Upper lobe of right lung (tissue), 1 donor: Measurements from ENCODE around the gene CDR2L. TPM values are rescaled to one million over a fixed set of nuclear protein-coding genes. Genes with fewer than 3 reads are reported as not detected.

Experiments
- ATAC-seq: fragments of 200-7000 bp; cut with Tn5 transposase; one replicate; pipeline ENCODE4 v1.9.1; 2020; ENCODE audit warnings: mild to moderate bottlenecking, moderate library complexity
- DNase-seq: peaks from one replicate; pipeline ENCODE4 v3.0.0-alpha.2; 2020
- H3K27ac ChIP-seq: fragments of 200-600 bp; one replicate; pipeline ENCODE4 v1.8.0; 2022
- H3K27me3 ChIP-seq: fragments of 200-600 bp; one replicate; pipeline ENCODE4 v1.8.0; 2022; ENCODE audit warnings: mild to moderate bottlenecking
- H3K36me3 ChIP-seq: fragments of 200-600 bp; one replicate; pipeline ENCODE4 v1.8.0; 2022
- H3K4me1 ChIP-seq: fragments of 200-600 bp; one replicate; pipeline ENCODE4 v1.8.0; 2022
- H3K4me3 ChIP-seq: fragments of 200-600 bp; one replicate; pipeline ENCODE4 v1.8.0; 2022; ENCODE audit warnings: mild to moderate bottlenecking
- H3K9me3 ChIP-seq: fragments of 200-600 bp; one replicate; pipeline ENCODE4 v1.8.0; 2022
- intact Hi-C: fragments of 100-400 bp; cut with DNase I; formaldehyde crosslinking; loops from one replicate; pipeline ENCODE4 v1.11.0; 2022
- total RNA-seq: library from RNA; stranded (reverse); fragmentation: NEBNext Ultra II Directional; extraction: Animal tissue kit (Norgen Biotek cat#: 25700); gene quantifications from one replicate; pipeline ENCODE4 v1.2.1, GENCODE V29; 2021
- TF ChIP-seq, protein P1 (sequence below): fragments of 200-600 bp; IDR thresholded peaks from one replicate; pipeline ENCODE4 v1.8.0; 2022; ENCODE audit warnings: antibody characterized with exemption
- donor health status: DM: no; HTN: yes; CAD: no; lungs with severe emphysema.

CDR2L gene
- total RNA-seq, 1 donor from 2014 or later = 21.8 TPM

- H3K4me3 ChIP-seq = no peak overlapping the region
- peaks cover 4% of the 10 kb centered on the region for H3K4me1 ChIP-seq
- H3K9me3 ChIP-seq = no peaks in the 10 kb centered on the region
- DNase-seq = peak; percentile 89
- H3K36me3 ChIP-seq = no peaks in the 10 kb centered on the region
- TF ChIP-seq, protein P1, sequence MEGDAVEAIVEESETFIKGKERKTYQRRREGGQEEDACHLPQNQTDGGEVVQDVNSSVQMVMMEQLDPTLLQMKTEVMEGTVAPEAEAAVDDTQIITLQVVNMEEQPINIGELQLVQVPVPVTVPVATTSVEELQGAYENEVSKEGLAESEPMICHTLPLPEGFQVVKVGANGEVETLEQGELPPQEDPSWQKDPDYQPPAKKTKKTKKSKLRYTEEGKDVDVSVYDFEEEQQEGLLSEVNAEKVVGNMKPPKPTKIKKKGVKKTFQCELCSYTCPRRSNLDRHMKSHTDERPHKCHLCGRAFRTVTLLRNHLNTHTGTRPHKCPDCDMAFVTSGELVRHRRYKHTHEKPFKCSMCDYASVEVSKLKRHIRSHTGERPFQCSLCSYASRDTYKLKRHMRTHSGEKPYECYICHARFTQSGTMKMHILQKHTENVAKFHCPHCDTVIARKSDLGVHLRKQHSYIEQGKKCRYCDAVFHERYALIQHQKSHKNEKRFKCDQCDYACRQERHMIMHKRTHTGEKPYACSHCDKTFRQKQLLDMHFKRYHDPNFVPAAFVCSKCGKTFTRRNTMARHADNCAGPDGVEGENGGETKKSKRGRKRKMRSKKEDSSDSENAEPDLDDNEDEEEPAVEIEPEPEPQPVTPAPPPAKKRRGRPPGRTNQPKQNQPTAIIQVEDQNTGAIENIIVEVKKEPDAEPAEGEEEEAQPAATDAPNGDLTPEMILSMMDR = peak; percentile 85
- H3K27me3 ChIP-seq = no peaks in the 10 kb centered on the region
- peak; percentile 85 for ATAC-seq
- H3K27ac ChIP-seq = no peak overlapping the region
- intact Hi-C loops = loop anchor here (10.0 kb wide), 1 partner anchor 53 kb away; the partner anchor contains the start of gene MRPL58
Measured at GRCh38 chr17:74961657-74962350, 25.6 kb upstream of the CDR2L start.

- TF ChIP-seq, protein P1 = no peak
- Histone ChIP-seq H3K27ac (no peak overlapping the region), H3K9me3 (no peaks in the 10 kb centered on the region), H3K27me3 (no peaks in the 10 kb centered on the region), H3K4me3 (no peak overlapping the region), H3K36me3 (no peaks in the 10 kb centered on the region), H3K4me1 (peaks cover 4% of the 10 kb centered on the region)
- no peak for DNase-seq
- intact Hi-C loops = loop anchor here (10.0 kb wide), 1 partner anchor 52 kb away; the partner anchor contains the start of gene MRPL58
- no peak for ATAC-seq
Measured at GRCh38 chr17:74962622-74963394, 24.6 kb upstream of the CDR2L start.

DNA sequence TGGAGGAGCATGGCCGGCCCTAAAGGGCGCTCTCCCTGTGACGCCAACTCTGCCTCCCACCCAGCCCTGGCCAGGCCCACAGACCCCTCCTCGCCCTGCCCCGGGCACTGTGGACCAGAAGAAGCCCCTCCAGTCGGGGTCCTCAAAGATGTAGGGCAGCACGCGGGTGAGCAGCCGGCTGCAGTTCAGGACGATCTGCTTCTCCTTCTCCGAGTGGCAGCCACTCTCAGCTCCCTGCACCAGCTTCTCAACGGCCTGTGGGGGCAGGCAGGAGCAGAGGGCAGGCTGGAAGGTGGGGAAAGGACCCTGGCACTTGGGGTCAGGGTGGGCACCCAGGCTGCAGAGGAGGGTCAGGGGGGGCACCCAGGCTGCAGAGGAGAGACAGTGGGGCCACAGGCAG lies 23.8 kb upstream of the CDR2L start:
- ATAC-seq (no peak), DNase-seq (no peak)
- TF ChIP-seq, protein P1 = no peak
- no peak overlapping the region for H3K27ac ChIP-seq
- H3K4me1 ChIP-seq = peaks cover 4% of the 10 kb centered on the region
- H3K36me3 ChIP-seq = no peaks in the 10 kb centered on the region
- no peaks in the 10 kb centered on the region for H3K9me3 ChIP-seq
- intact Hi-C loops = loop anchor here (10.0 kb wide), 1 partner anchor 51 kb away; the partner anchor contains the start of gene MRPL58
- H3K4me3 ChIP-seq = no peak overlapping the region
- H3K27me3 ChIP-seq = no peaks in the 10 kb centered on the region

- ATAC-seq = no peak
- no peak for DNase-seq
- Histone ChIP-seq H3K27ac (no peak overlapping the region), H3K27me3 (no peaks in the 10 kb centered on the region), H3K4me1 (peaks cover 4% of the 10 kb centered on the region), H3K4me3 (no peak overlapping the region), H3K9me3 (no peaks in the 10 kb centered on the region), H3K36me3 (no peaks in the 10 kb centered on the region)
- intact Hi-C loops = loop anchor here (10.0 kb wide), 1 partner anchor 50 kb away; the partner anchor contains the start of gene MRPL58
- TF ChIP-seq, protein P1 = no peak
Measured at GRCh38 chr17:74964246-74964761, 23.1 kb upstream of the CDR2L start.

- no peak for ATAC-seq
- Histone ChIP-seq H3K4me1 (peaks cover 8% of the 10 kb centered on the region), H3K9me3 (no peaks in the 10 kb centered on the region), H3K27ac (no peak overlapping the region), H3K27me3 (no peaks in the 10 kb centered on the region), H3K36me3 (no peaks in the 10 kb centered on the region), H3K4me3 (no peak overlapping the region)
- TF ChIP-seq, protein P1 = no peak
- no peak for DNase-seq
- intact Hi-C loops = loop anchor here (10.0 kb wide), 1 partner anchor 50 kb away; the partner anchor contains the start of gene MRPL58
Measured at GRCh38 chr17:74964988-74965622, 22.3 kb upstream of the CDR2L start.
